GM10266 (cell line): Measurements from ENCODE around the gene KIRREL3.

Experiments
- DNase-seq: peaks from one replicate; pipeline ENCODE4 v3.0.0; 2012; ENCODE audit errors: extremely low spot score
- TF ChIP-seq, protein P1 (sequence below): IDR thresholded peaks from 2 replicates; pipeline ENCODE4 v1.5.1; 2012; ENCODE audit warnings: mild to moderate bottlenecking, low read depth; ENCODE audit not compliant: control insufficient read depth, insufficient read depth; ENCODE audit errors: missing control alignments

KIRREL3 gene

DNA sequence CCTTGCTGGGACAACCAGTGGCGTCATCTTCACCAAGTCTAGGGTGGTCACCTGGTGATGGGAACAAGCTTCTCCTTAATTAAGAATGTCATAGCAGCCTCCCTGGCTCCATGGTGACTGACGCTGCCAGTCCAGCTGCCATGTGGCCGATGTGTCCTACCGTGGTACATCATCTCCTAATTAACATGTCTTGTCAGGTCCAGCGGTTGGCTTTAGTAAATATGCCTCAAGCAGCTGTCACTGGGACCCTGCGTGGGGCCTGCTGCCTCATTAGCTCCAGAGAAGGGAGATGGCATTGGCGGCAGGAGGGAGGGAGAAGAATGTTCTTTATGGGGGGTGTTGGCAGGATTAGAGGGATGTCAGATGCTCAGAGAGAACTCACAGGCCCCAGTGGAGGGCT is 373.1 kb downstream of the KIRREL3 start:
- TF ChIP-seq, protein P1, sequence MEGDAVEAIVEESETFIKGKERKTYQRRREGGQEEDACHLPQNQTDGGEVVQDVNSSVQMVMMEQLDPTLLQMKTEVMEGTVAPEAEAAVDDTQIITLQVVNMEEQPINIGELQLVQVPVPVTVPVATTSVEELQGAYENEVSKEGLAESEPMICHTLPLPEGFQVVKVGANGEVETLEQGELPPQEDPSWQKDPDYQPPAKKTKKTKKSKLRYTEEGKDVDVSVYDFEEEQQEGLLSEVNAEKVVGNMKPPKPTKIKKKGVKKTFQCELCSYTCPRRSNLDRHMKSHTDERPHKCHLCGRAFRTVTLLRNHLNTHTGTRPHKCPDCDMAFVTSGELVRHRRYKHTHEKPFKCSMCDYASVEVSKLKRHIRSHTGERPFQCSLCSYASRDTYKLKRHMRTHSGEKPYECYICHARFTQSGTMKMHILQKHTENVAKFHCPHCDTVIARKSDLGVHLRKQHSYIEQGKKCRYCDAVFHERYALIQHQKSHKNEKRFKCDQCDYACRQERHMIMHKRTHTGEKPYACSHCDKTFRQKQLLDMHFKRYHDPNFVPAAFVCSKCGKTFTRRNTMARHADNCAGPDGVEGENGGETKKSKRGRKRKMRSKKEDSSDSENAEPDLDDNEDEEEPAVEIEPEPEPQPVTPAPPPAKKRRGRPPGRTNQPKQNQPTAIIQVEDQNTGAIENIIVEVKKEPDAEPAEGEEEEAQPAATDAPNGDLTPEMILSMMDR = no peak
- DNase-seq = no peak

GRCh38 chr11:126624506-126624905 is 376.1 kb downstream of the KIRREL3 start:
- DNase-seq = no peak
- TF ChIP-seq, protein P1 = no peak

GRCh38 chr11:126619516-126619915 is 381.1 kb downstream of the KIRREL3 start:
- TF ChIP-seq, protein P1 = no peak
- no peak for DNase-seq

- TF ChIP-seq, protein P1 = no peak
- no peak for DNase-seq
These were observed 384.7 kb downstream of the KIRREL3 start for GRCh38 chr11:126615845-126616244.

DNA sequence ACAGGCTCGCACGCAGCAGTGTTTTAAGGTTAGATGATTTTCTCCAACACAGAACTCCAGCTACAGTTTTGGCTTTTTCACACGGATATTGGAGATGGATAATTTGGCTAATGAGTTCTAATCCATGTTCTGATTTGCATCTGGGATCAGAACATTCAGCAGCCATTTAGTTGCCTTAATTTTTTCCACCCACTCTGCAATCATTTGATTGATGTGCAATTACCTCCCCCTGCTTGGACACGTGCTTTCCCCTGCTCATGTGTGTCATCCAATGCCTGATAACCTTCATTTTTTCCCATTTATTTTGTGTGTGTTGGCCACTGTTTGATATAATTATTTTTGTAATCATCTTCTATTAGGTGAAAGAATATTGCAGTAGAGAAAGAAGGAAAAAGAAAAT is 387.3 kb downstream of the KIRREL3 start:
- TF ChIP-seq, protein P1 = no peak
- DNase-seq = no peak

- TF ChIP-seq, protein P1 = no peak
- DNase-seq = no peak
These were observed 387.9 kb downstream of the KIRREL3 start for GRCh38 chr11:126612671-126613070.

DNA sequence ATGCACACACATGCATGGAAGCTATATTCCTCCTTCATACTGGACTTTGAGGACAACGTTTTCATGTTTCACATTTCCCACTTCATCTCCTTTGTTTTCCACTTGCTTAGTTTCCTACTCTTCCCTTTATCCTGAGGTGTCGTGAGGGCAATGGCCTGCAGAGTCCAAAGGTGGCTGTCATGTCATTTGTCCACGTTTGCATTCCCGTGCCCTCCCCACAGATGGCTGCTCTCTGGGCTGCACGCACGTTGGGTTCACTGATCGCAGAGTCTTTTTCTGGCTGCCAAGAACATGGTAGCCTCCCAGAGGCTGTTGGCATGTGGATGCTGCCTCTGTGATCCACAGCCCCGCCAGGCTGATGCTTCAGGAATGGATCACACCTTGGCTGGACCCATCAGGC is 389.1 kb downstream of the KIRREL3 start:
- TF ChIP-seq, protein P1 = no peak
- no peak for DNase-seq
